H1 (cell line): ENCODE measurements around the gene IL23A.

Experiments used
- BCL11A ChIP-seq, 2 experiments: IDR thresholded peaks; one replicate each; pipeline ENCODE4 v1.6.1; 2011; ENCODE audit warnings: low read depth in 2 of 2, low read length in 2 of 2, mild to moderate bottlenecking in 2 of 2
- TF ChIP-seq, protein P1 (sequence below), 3 experiments: IDR thresholded peaks; 1 replicate in 2 of 3; 2 replicates in 1 of 3; pipeline versions ENCODE4 v1.5.1 to v1.6.1; 2011; ENCODE audit warnings: low read length in 3 of 3, mild to moderate bottlenecking in 3 of 3, inconsistent platforms in 2 of 3, low read depth in 1 of 3, moderate library complexity in 1 of 3; ENCODE audit not compliant: insufficient read depth in 1 of 3; ENCODE audit errors: control extremely low read depth in 1 of 3

DNA sequence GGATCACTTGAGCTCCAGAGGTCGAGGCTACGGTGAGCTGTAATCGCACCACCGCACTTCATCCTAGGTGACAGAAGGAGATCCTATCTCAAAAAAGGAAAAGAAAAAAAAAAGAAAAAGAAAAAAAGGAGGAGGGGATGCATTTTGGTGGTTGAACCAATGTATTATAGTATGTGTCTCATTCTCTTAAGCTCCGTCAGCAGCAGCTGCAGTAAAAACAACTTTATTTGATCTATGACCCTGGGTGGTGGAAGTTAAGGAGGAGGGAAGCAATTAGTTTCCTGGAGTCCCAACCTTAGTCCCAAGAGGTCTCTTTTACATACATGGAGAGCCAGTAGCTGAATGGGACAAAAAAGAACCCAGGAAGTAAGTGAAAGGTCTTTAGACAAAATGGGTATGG lies 50.7 kb downstream of the IL23A start:
- no peak for TF ChIP-seq BCL11A (IDR thresholded peaks at IDR 0.05; ENCODE audit: low read depth in 2 of 2, low read length in 2 of 2)
- TF ChIP-seq, protein P1, sequence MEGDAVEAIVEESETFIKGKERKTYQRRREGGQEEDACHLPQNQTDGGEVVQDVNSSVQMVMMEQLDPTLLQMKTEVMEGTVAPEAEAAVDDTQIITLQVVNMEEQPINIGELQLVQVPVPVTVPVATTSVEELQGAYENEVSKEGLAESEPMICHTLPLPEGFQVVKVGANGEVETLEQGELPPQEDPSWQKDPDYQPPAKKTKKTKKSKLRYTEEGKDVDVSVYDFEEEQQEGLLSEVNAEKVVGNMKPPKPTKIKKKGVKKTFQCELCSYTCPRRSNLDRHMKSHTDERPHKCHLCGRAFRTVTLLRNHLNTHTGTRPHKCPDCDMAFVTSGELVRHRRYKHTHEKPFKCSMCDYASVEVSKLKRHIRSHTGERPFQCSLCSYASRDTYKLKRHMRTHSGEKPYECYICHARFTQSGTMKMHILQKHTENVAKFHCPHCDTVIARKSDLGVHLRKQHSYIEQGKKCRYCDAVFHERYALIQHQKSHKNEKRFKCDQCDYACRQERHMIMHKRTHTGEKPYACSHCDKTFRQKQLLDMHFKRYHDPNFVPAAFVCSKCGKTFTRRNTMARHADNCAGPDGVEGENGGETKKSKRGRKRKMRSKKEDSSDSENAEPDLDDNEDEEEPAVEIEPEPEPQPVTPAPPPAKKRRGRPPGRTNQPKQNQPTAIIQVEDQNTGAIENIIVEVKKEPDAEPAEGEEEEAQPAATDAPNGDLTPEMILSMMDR (IDR thresholded peaks at IDR 0.05; ENCODE audit: control extremely low read depth in 1 of 3, insufficient read depth in 1 of 3, low read depth in 1 of 3, low read length in 3 of 3): no peak
